CD4-positive, alpha-beta T cell treated with Interferon gamma for 1 hour (primary cell): ENCODE measurements around the gene PHC2.

Experiments used
- DNase-seq: peaks from one replicate; pipeline ENCODE4 v3.0.0-alpha.2; 2020

Gene PHC2

DNA sequence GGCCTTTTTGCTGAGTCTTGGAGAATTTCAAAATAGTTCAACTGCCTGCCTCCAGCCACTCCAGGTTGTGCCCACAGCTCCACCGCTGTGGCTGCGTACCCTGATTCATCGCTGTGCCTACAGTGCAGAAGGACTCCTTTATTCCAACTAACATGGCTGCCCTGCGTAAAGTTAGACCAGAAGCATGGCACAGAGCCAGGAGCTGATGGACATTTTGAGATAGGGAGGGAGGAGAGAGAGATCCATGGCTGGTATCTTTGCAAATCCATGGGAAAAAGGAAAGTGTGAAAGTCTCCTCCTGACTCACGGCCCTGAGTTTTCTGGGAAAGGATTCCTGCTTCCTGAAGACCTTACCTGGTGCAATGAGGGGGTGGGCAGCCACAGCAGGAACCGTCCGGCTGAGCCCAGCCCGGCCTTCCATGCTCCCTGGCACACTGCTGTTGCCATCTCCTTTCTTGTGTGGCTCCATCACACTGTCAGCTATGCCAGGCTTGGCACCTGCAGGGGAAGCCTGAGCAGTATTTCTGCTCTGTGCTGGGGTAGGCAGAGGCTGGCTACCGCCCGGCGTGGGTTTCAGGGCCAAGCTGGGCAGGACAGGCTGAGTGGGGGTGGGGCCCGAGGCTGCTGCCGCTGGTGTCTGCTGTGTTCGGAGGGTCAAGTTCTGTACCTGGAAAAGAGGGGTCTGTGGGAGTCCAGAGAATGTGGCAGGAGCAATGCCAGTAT is 64.0 kb downstream of the PHC2 start:
- DNase-seq, result no peak

DNA sequence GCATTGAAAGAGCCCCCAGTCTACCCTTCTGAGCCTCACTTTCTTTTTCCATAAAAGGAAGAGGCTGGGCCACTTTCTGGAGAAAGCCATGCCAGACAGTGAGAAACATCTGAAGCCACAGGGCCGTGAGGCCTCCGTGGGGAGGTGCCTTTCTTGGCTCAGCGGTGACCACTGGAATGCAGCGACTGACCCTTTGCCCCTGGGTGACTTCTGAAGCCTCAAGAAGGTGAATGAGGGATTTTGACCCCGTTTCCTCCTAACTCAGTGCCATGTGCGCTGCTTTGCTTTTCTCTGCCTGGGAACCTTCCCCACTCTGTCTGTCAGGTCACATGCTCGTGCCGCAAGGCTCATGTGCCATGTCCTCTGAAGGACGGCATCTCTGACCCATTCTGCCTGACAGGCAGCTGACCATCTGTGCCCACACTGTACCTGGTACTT is 65.3 kb downstream of the PHC2 start:
- no peak for DNase-seq

DNA sequence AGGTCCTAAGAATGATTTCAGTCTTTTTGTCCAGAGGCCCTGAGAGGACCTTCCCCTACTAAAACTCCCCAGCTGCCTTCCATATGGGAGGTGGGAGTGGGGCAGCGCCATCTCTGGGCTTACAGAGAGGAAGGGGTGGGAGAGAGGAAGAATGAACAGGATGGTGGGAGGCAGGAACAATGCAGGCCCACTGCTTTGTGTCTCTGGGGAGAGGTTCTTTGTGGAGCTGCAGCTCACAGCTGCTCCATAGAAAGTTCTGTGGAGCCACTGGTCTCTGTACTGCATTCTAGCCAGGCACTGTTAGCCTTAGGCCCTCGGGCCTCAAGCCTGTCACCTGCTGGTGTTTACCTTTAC is 66.4 kb downstream of the PHC2 start:
- DNase-seq, result no peak

DNA sequence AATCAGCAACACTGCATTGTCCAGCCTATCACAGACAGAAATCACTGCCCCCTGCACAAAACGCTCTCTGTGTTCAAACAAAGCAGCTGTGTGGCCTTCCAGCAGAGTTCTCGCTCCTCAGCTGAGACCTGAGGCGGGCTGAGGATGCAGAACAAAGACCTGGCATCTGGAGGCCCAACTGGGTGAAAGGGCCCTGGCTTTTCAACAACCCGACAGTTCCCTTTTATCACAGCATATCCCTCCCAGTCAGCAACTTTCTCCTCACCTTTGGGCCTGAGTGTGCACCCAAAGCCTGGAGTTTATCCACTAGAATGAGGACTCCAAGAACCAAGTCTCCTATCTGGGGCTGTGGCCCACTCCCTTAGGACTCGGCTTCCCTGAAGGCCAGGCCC is 67.4 kb downstream of the PHC2 start:
- DNase-seq, result no peak

DNA sequence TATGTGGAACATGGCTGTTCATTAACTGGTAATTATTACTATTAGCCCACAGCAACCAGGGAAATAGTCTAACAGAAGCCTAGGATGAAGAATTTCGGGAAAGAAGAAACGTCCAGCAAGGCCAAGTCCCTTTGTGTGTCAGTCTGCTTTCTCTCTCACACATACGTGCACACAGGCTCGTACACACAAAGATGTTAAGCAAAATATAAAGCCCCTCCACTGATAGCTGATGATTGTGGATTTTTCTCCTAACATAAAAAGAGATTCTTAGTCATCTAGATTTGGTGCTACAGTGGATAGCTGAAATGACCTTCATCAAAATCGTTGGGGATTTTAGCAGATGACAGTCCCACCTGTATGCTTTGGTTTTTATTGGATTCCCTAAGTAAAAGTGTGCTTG is 67.9 kb downstream of the PHC2 start:
- DNase-seq, result no peak

DNA sequence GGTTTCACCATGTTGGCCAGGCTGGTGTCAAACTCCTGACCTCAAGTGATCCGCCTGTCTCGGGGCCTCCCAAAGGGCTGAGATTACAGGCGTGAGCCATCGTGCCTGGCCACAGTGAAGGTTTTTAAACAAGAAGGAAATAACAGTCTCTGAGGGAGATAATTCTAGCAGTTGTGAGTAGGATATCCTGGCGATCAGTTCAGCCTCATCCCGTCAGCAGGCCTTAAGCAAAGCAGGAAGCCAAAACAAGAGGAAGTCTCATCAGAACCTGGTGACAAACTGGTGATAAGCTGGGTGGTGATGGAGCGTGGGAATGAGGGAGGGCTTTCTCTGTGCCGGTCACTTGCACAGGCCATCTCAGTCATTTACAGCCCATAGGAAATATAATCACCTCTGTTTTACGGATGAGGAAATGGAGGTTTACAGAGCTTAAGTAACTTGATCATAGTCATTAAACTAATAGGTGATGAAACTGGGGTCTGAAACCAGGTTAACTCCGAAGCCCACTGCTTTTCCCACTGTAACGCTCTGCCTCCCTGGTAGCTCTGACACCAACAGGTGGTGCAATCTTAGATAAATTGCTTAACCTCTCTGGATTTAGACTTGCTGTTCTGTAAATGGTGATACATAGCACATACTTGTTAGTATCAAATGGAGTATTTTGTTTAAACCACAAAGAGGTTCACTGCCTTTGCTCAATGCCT is 69.2 kb downstream of the PHC2 start:
- no peak for DNase-seq

DNA sequence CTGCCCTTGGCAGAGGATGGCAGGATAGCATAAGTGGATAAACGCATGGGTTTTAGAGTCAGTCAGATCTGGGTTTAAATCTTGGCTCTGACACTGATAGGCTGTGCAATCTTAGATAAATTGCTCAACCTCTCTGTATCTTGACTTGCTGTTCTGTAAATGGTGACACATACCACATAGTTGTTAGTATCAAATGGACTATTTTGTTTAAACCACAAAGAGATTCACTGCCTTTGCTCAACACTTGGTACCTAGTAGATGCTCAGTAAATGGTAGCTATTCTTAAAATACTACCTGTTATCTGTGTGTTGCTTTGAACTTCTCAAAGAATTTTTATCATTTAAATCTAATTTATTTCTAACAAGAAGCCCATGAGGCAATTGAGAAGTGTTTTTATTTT is 70.5 kb downstream of the PHC2 start:
- DNase-seq, result no peak

DNA sequence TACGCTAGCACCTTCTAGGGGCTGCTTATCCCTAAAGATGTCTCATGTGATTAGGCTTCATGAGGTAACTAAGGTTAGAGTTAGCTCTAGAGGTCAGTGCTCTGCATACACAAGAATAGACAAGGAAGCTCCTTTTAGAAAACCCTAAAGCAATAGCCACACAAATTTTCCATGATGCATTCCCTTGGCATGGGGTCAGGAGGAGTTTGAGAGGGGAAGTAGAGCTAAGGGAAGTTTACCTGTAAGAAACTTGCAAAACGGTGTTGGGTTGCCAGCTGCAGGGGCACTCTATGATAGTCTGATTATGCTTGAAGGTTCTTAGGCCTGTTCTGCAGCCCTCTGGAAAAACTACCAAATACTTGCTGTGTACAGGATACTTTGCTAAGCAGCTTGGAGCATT is 71.0 kb downstream of the PHC2 start:
- no peak for DNase-seq

DNA sequence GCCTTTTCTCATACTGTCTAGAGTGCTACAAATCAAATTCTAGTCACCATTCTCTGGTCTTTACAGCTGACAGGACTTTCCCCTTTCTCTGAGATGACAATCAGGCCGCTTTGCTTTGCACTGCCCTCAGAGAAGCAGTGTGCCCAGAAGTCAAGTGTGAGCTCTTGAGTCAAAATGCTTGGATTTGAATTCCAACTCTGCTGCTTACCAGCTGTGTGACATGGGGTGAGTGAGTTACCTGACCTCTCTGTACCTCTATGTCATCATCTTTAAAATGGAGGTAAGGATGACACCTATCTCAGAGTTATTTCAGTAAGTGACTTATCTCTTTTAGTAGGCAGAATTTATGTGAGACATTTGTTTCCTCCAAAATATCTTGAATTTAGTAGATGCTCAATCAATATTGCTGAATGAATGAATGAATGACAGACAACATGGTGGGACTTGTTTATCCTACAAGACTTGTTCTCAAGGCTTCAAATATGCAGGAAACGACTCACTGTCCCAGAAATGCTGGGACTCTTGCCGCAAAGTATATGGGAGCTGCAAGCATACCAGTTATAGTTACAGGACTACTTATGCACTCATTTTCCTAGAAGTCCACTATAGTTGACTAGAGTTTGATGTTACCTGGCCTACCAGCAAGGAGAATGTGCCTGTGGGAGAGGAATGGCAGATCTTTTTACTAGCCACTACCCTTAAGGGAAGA is 71.9 kb downstream of the PHC2 start:
- no peak for DNase-seq

DNA sequence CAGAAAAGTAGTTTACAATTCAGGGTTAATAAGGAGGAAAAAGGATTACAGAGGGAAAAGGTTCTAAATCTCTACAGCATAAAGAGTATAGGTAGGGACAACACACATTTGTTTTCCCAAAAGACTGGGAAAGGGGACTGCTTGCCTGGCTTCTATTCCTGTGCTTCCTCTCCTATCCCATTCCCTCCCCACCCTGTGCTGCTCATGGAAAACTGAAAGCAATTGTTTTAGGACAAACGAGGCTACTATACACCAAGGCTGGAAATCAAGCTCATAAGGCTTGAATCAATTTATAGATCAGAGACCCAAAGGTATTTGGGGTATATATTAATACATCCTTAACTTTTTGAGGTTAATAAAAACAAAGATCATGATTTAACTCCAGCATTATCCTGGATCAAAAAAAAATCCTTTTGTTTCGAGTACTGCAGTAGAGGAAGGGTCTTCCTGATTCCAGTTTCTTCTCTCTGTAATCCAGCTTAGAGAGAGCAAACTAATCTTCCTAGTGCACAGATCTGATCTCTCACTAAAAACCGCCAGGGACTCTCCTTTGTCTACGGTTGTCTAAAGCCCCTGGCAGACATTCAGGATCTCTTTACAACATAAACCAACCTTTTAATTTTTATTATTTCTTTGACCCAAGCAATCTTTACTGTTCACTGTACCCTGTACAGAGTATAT is 72.6 kb downstream of the PHC2 start:
- DNase-seq, result no peak

DNA sequence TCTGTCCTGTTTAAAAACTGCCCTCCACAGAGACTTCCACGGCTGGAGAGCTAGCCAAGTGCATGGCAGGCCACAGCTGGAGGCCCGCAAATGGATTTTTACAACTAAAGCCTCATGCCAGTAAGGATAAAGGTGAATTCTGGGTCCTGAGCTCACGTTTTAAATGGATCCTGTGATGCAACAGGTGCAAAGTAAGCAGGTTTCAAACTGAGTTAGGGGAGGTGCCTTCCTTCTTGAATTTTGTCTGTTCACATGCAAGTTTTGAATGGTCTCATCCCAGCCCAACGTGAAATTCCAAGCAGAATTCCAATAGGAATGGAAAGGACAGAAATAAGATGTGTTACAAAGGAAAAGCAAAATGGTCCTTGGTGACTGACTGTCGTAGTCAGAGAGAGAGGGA is 73.8 kb downstream of the PHC2 start:
- no peak for DNase-seq

DNA sequence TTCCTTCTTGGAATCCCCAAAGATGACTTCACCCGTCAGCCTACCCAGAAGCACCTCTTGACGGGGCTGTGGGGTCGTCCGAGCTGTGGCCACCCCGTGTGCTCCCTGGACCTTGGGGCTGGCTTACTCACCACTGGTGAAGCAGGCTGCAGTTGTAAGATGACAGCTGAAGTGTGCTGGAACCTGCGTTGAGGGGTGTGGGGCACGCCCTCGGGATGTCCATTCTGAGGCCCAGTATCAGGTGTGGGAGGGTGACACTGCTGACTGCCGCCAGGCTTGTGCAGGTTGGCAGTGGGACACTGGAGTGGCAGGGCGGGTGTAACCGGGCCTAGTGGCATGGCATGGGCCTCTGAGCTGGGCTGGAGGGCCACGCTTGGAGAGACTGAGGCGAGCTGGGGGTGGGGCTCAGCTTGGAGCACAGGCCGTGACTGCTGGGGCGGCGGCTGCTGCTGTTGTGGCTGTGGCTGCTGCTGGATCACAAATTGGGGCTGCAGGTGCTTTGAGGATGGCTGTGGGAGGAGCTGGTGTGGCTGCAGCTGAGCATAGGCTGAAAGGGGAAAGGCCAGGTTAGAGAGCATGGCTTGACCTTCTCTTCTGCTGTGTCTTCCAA is 76.1 kb downstream of the PHC2 start:
- no peak for DNase-seq

DNA sequence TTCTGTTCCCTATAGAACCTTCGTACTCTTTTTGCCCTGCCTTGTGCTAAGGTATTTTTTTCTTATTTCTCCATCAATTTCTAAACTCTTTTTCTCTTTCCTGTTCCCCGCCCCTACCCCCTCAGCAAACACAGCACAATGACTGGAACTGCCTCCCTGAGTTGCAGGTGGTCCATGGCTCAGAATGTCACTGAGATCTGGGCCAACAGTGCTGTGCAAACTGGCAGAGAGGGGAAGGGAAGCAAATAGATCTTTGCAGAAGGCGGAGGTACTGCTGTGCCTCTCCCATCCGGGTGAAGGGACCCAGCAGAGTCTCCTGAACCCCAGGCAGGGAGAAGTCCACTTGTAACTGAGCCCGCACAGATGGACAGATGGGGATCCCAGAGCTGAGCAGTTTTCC is 77.4 kb downstream of the PHC2 start:
- DNase-seq, result no peak

DNA sequence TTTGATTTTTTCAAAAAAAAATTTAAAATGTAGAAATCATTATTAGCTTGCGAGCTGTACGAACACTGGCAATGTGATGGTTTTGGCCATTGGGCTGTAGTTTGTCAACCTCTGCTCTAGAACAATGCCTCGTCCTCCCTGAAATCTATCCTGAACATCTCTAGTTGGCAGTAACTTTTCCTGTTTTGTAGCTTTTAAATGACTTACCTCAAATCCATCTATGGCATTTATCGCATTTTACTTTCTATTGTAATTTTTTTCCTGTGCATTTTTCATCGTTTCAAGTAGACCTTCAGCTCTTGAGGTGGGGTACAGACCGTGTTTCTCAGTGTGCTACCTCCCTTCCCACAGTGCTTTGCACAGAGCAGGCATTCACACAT is 79.6 kb downstream of the PHC2 start:
- DNase-seq, result no peak

DNA sequence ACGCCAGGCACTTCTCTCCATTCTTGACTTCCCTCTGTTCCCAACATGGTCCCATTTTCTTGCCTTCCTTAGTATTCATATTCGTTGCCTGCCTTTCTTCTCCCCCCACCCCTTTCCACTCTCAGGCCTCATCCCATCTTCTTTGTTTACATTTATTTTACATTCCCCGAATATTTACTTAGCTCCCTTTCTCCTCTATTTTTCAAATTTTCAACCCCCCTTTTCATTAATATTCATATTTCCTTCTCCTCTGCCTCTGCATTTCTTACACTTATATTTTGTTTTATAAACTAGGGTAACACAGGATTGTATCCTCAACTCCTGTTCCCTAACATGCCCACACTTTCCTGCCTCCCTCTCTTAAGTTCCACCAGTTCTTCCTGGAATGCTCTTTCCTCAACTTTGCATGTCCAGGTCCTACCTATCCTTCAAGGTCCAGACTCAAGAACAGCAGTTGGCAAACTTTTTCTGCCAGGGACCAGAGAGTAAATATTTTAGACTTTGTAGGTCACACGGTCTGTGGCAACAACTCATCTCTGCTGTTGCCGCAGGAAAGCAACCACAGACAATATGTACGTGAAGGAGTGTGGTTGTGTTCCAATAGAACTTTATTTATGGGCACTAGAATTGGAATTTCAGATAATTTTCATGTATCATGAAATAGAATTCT is 80.1 kb downstream of the PHC2 start:
- no peak for DNase-seq

DNA sequence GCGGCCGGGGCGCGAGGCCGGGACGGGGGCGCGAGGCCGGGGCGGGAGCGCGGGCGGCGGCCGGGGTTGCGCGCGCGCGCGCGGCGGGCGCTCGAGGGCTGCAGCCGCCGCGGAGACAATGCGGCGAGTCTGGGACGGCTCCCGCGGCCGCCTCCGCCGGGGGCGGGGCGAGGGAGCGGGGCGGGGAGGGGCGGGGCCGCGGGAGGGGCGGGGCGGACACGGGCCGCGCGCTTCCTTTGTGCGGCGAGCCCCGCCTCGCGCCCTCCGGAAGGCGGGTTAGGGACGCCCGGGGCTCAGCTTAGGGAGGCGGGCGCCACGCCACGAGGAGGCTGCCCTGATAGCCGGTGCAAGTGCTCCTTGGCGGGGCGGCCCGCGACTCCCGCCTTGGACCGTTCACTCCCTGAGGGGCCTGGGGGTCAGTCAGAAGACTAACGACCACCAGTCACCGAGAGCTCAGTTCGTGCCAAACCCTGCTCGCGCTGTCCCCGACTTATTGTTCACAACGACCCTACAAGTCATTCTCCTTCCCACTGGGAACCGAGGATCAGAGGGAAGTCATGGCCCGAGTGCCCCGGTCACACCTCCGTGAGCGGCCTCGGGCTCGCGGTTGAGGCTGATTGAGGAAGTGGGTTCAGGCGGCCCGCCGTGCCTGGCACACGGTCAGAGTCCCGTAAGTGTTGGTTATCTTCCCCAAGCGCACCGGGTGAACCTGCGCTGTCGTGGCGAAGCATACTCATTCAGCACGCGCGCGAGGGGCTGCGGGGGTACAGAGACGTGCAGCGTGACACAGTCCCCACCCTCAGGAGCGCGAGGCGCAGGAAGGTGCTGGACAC is 80.9 kb downstream of the PHC2 start:
- peak; percentile 82 for DNase-seq

DNA sequence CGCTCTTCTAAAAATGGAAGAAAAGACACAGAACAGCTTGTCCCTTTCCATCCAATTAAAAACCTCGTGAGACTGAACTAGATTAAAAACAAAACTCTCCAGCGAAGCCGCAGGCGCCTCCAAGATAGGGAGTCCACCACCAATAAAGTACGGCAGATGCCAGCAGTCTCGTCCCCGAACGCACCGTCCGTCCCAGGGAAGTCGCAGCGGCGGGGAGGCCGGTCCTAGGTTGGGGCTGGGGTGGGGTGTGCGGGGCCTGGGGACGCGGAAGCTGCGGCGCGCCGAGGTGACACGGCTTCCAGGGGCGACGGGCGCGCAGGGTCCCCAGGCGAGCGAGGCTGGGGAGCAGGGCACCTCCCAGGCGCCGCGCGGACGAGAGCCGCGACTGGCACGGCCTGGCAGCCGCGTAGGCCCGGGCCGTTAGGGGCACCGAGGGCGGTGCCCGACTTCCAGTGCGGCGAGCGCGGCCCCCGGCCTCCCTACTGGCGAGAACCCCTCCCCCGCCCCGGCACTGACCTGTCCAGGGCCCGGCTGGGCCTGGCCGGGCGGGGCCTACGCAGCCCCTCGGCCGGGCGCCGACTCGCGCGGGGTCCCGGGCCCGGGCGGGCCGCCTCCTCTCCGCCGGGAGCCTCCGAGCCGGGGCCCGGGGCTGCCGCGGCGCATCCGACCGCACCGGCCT is 81.7 kb downstream of the PHC2 start:
- peak; percentile 35 for DNase-seq

DNA sequence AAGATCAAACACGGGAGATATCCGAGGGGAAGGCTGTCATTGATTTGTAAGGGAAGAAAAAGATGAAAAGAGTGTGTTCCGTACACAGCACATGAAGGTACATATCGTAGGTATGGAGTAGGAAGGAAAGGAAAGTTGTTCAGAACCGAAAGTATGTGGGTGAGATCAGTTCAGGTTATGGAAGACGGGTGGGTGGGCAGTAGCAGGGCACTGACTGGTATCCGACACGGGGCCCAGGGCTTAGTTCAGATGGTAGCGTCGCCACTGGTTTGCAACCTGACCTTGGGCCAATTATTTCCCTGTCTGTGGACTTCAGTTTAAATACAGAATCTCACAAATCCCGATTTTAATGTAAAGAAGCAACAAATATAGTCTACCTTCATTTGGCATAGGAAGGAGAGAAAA is 82.2 kb downstream of the PHC2 start:
- no peak for DNase-seq

DNA sequence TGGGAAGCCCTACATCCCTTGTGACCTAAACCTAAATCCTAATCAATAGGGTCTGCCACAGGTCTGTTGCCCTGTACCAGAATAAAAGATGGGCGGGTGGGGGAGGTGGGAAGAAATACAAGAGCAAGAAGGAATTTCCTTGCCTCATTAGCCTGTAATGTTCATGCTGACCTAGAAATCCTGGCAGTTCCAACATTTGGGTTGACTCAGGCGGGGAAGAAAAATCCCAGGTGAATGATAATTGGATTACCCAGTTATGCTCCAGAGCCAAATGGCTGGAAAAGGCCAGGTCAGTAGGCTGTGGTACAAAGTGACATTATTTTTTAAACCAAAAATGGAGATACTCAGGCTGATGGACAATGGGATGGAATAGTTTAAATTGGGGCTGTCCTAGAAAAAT is 82.7 kb downstream of the PHC2 start:
- DNase-seq, result no peak

DNA sequence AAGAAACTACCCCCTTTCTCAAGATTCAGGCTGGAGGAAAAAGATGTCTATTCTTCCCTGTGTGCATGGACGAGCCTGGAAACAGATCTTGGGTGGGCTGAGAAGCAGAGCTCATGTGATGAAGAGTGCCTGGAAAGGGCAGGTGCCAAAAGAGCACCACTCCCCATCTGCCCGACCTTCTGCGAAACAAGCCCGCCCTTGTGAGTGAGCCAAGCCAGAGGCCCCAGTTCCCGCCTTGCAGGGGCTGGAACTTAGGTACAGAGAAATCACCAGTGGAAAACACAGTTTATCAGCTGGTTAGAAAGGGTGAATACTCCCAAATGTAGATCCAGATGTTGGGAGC is 83.3 kb downstream of the PHC2 start:
- DNase-seq, result no peak

DNA sequence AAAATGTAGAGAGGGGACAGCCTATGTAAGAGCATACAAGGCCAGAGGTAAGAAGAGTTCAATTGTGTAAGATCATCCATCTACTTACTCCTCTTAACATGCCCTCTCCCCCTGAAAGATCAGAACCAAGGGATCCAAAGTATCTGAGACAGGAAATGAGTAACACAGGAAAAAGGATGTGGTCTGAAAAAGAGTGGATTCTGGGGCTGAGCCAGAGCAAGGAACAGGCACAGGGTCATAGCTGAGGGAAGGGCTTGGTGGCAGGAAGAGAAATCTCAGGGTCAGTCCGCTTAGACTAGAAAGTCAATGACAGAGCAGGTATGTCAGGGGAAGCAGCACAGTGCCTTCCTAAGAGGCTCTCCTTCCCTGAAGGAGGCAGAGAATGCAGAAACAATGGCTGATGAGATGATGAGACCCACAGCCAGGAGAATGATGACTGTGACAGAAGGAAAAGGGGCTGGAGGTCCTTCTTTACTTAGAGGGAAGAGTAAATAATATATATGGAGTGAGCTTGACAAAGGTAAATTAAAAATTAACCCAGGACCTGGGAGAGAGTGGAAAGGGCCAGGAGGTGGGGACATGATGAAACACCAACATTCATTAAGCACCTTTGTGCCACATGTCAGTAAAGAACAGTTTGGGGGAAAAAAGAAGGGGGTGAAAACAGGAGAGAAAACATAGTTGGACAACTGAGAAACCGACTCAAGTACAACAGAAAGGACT is 83.8 kb downstream of the PHC2 start:
- DNase-seq, result no peak
